ENCODE results near the gene EXOC8. TPM values are rescaled to one million over a fixed set of nuclear protein-coding genes. Genes with fewer than 3 reads are reported as not detected.

The EXOC8 gene
- total RNA-seq, 1 experiment from 2014 or later = 11.3 TPM

DNA sequence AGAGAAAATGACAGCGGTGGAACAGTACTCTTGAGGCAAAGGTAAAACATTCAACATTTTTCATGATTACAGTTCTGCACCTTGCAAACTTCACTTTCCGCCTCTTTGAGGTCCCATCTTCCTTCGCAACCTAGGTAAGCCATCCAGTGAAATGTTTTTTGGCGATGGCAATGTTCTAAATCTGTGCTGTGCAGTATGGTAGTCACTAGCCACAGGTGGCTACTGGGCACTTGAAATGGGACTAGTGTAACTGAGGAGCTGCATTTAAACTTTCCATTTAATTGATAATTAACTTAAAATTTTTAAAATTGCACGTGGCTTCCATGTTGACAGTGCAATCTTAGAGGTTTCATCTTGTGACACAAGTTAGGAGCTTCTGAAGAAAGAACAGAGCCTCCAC lies 13.0 kb downstream of the EXOC8 start (continued):
- TF ChIP-seq, protein P1, sequence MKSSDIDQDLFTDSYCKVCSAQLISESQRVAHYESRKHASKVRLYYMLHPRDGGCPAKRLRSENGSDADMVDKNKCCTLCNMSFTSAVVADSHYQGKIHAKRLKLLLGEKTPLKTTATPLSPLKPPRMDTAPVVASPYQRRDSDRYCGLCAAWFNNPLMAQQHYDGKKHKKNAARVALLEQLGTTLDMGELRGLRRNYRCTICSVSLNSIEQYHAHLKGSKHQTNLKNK (CRISPR knock-in tag; IDR thresholded peaks at IDR 0.05) = no peak

GRCh38 chr1:231322880-231323530 lies 14.6 kb downstream of the EXOC8 start:
- H3K36me3 Mint-ChIP-seq = no peaks in the 10 kb centered on the region
- DNase-seq (ENCODE audit: low spot score) (no peak), ATAC-seq (no peak)
- no peaks in the 10 kb centered on the region; the same call in 1 of the 2 replicates for H3K27me3 Mint-ChIP-seq (ENCODE audit: low read depth)
- ChIA-PET CTCF (no interaction called here), POLR2A (no interaction called here)
- H3K4me1 Mint-ChIP-seq = peaks cover 7% of the 10 kb centered on the region
- H3K9me3 Mint-ChIP-seq = no peaks in the 10 kb centered on the region
- H3K27ac Mint-ChIP-seq = no peak overlapping the region
- TF ChIP-seq, protein P2, sequence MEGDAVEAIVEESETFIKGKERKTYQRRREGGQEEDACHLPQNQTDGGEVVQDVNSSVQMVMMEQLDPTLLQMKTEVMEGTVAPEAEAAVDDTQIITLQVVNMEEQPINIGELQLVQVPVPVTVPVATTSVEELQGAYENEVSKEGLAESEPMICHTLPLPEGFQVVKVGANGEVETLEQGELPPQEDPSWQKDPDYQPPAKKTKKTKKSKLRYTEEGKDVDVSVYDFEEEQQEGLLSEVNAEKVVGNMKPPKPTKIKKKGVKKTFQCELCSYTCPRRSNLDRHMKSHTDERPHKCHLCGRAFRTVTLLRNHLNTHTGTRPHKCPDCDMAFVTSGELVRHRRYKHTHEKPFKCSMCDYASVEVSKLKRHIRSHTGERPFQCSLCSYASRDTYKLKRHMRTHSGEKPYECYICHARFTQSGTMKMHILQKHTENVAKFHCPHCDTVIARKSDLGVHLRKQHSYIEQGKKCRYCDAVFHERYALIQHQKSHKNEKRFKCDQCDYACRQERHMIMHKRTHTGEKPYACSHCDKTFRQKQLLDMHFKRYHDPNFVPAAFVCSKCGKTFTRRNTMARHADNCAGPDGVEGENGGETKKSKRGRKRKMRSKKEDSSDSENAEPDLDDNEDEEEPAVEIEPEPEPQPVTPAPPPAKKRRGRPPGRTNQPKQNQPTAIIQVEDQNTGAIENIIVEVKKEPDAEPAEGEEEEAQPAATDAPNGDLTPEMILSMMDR (IDR thresholded peaks at IDR 0.05) = 0 out of 2 replicates have a peak, but pooled peaks have one; percentile 12
- TF ChIP-seq ETV6 (CRISPR knock-in tag; IDR thresholded peaks at IDR 0.05) = no peak
- no peak overlapping the region for H3K4me3 Mint-ChIP-seq

GRCh38 chr1:231319080-231319479 lies 18.6 kb downstream of the EXOC8 start:
- H3K27me3 Mint-ChIP-seq (ENCODE audit: low read depth) = no peaks in the 10 kb centered on the region; the same call in 1 of the 2 replicates
- no peak for DNase-seq (ENCODE audit: low spot score)
- no peak for ATAC-seq
- ChIA-PET POLR2A (no interaction called here), CTCF (no interaction called here)
- peaks cover 4% of the 10 kb centered on the region for H3K4me1 Mint-ChIP-seq
- no peaks in the 10 kb centered on the region for H3K36me3 Mint-ChIP-seq
- TF ChIP-seq, protein P3, sequence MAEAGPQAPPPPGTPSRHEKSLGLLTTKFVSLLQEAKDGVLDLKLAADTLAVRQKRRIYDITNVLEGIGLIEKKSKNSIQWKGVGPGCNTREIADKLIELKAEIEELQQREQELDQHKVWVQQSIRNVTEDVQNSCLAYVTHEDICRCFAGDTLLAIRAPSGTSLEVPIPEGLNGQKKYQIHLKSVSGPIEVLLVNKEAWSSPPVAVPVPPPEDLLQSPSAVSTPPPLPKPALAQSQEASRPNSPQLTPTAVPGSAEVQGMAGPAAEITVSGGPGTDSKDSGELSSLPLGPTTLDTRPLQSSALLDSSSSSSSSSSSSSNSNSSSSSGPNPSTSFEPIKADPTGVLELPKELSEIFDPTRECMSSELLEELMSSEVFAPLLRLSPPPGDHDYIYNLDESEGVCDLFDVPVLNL (CRISPR knock-in tag; IDR thresholded peaks at IDR 0.05; ENCODE audit: borderline replicate concordance, low read depth) = no peak
- no peak for TF ChIP-seq NR1H2 (CRISPR knock-in tag; IDR thresholded peaks at IDR 0.05)
- TF ChIP-seq FOXK1 (CRISPR knock-in tag; IDR thresholded peaks at IDR 0.05) = no peak
- no peak for TF ChIP-seq GTF2I (CRISPR knock-in tag; conservative IDR thresholded peaks at IDR 0.05)
- TF ChIP-seq TEAD4 (CRISPR knock-in tag; IDR thresholded peaks at IDR 0.05) = no peak
- no peak for TF ChIP-seq SP1 (CRISPR knock-in tag; conservative IDR thresholded peaks at IDR 0.05)
- TF ChIP-seq ESRRA (CRISPR knock-in tag; IDR thresholded peaks at IDR 0.05; ENCODE audit: borderline replicate concordance) = no peak
- no peak for TF ChIP-seq CBFB (CRISPR knock-in tag; IDR thresholded peaks at IDR 0.05; ENCODE audit: low read depth)
- TF ChIP-seq, protein P4, sequence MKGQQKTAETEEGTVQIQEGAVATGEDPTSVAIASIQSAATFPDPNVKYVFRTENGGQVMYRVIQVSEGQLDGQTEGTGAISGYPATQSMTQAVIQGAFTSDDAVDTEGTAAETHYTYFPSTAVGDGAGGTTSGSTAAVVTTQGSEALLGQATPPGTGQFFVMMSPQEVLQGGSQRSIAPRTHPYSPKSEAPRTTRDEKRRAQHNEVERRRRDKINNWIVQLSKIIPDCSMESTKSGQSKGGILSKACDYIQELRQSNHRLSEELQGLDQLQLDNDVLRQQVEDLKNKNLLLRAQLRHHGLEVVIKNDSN (CRISPR knock-in tag; IDR thresholded peaks at IDR 0.05) = no peak
- TF ChIP-seq ZNF219 (CRISPR knock-in tag; IDR thresholded peaks at IDR 0.05; ENCODE audit: borderline replicate concordance) = no peak
- no peak for TF ChIP-seq ZNF416 (CRISPR knock-in tag; IDR thresholded peaks at IDR 0.05)
- H3K4me3 Mint-ChIP-seq = no peak overlapping the region
- no peak overlapping the region for H3K27ac Mint-ChIP-seq
- H3K9me3 Mint-ChIP-seq = peaks cover 4% of the 10 kb centered on the region

DNA sequence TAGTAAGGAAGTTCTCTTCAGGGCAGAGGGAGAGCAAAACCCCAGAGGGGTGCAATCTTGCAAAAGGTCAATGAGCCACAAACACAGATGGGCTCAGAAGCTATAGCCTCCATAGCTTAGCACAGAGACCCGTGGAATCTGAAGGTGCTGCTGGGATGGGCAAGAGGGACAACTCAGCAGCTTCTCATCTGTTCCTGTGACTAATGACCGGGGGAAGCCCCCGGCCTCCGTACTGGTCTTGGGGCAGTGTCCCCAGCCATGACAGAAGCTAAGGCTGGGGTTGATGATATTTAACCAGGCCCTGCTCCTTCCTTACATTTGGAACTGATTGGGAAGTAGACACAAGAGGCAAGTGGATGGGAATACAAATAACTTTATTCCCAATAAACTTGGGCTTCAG lies 19.1 kb downstream of the EXOC8 start:
- Mint-ChIP-seq H3K4me3 (no peak overlapping the region), H3K9me3 (peaks cover 4% of the 10 kb centered on the region), H3K27ac (no peak overlapping the region), H3K27me3 (ENCODE audit: low read depth) (peaks cover 1% of the 10 kb centered on the region), H3K36me3 (no peaks in the 10 kb centered on the region), H3K4me1 (no peaks in the 10 kb centered on the region; the same call in 1 of the 2 replicates)
- TF ChIP-seq FOXJ3 (CRISPR knock-in tag; IDR thresholded peaks at IDR 0.05; ENCODE audit: borderline replicate concordance) (no peak), ATF3 (CRISPR knock-in tag; conservative IDR thresholded peaks at IDR 0.05) (no peak), JUN (CRISPR knock-in tag; IDR thresholded peaks at IDR 0.05) (no peak), TP53 (CRISPR knock-in tag; IDR thresholded peaks at IDR 0.05) (no peak), GABPB1 (CRISPR knock-in tag; IDR thresholded peaks at IDR 0.05) (no peak), SP1 (CRISPR knock-in tag; conservative IDR thresholded peaks at IDR 0.05) (no peak)
- no peak for ATAC-seq
- DNase-seq (ENCODE audit: low spot score) = no peak
- ChIA-PET POLR2A (no interaction called here), CTCF (no interaction called here)

All from WTC11 (cell line).